HG02759 (cell line): ENCODE measurements around the gene CDK5R1.

Experiments
- ATAC-seq: cut with Tn5 transposase; IDR thresholded peaks from one replicate; pipeline ENCODE4 v1.9.1; 2021; ENCODE audit warnings: mild to moderate bottlenecking, moderate library complexity; ENCODE audit not compliant: unreplicated experiment

Gene CDK5R1

DNA sequence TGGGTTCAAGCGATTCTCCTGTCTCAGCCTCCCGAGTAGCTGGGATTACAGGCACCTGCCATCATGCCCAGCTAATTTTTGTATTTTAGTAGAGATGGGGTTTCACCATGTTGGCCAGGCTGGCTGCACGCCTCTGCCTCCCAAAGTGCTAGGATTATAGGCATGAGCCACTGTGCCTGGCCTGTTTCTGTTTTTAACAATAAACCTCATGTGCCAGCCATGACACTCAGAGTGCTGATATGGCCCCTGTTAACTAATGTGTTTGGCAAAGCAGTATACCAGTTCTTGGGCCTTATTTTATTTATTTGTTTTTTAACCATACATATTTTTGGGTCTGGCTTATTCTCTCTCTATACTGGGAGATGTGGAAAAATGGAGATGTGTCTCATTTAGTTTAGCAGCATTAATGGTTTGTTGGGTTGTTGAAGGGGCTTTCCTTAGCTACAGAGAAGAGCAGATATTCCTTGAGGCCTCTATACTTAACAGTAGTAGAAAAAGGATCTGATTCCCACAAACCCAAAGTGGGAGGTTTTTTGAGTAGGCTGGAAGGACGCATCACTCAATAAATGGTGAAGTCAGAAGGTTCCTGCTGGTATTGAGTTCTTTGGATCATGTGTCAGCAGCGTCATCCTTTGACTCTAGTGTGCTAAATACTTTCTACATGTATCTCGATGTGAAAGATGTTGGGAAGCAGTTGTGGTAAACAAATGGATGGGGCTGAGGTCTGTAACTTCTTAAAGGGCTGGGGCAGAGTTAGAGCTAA, 16.2 kb upstream of the CDK5R1 start:
- ATAC-seq = no peak

DNA sequence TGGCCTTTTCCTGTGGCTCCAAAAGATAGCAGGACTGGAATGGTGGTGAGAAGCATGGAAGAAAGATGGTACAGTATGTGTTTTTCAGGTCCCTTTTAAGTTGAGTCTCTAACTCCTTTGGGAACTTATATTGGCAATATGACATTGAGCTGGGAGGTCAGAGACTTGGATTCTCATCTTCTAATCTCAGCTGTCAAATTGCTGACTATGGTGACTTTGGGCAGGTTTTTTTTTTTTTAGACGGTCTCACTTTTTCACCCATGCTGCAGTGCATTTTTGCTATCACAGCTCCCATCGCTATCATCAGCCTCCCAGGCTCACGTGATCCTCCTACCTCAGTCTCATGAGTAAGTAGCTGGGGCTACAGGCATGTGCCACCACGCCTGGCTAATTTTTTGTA, 15.1 kb upstream of the CDK5R1 start:
- ATAC-seq = no peak

DNA sequence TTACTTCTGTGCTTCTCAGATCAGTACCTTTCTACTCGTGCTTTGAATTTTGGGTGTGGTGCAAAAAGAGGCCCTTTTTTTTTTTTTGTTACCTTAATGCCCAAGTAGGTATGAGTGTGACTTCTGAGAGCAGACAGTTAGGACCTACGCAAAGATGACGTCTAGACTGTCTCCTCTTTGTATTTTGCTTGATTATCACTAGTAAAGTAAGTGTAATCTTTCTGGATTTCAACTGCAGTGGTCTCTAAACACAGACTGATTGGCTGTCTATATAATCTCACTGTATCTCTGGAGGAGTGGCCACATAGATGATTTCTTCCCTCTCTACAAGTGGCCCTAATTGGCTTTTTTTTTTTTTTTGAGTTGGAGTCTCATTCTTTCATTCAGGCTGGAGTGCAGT, 11.5 kb upstream of the CDK5R1 start:
- no peak for ATAC-seq

DNA sequence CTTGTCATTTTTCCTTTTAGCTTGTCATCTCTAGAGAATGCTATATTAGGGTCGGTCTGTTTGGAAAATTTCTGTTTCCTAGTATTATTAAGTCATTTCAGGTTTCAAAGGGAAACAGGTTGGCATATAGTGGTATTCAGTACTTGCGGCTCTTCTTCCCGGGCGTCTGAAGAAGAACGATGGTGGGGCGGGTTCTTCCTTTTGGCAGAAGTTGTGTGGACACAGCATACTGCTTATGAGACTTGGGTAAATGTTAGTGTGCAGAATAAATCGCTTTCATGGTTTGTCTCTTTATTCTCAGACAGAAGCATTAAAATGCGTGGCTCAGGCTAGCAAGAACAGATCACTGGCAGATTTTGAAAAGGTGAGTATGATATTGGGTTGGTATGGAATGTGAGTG, 9.6 kb upstream of the CDK5R1 start:
- no peak for ATAC-seq

DNA sequence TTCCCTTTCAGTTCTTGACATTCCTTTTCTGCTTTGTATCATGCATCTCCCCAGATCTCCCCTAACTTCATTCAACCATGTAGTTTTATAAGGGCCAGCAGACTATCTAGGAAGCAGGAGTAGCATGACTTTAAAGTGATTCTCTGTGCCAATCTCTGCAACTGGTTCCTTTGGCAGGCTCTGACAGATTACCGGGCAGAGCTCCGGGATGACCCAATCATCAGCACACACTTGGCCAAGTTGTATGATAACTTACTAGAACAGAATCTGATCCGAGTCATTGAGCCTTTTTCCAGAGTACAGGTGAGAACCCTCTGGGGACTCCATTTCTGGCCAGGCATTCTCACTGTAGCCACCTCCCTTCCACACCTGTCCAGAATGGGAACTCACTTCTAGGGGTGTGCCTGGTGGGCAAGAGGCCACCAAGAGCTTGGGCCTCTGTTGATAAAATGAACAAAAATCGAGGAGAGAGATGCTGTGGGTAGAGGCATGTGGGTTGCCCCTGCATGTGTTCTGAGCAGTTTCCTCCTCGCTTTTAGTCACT, 7.6 kb upstream of the CDK5R1 start:
- no peak for ATAC-seq

DNA sequence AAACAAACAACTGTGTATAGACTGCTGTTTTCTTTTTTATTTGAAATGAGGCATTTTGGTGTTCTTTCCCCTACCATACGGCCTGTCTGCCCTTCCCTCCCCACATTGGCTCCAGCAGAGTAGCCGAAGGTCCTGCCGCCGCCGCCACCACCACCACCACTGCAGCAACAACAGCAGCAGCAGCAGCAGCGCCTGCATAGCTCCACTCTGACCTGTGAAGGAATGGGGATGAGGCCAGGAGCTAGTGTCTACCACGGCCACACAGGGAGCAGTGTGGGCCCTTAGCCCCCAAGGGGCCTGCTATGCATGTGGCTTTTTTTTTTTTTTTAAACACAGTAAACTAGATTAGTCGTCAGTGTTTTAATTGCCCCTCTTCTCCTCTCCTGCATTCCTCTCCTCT, 5.6 kb upstream of the CDK5R1 start:
- ATAC-seq = no peak

GRCh38 chr17:32482568-32483320, 4.0 kb upstream of the CDK5R1 start:
- ATAC-seq = no peak

- no peak for ATAC-seq
These were observed 3.3 kb upstream of the CDK5R1 start for GRCh38 chr17:32483451-32484019.

- ATAC-seq = no peak
These were observed 2.7 kb upstream of the CDK5R1 start for GRCh38 chr17:32484041-32484461.

GRCh38 chr17:32484628-32485027, 2.2 kb upstream of the CDK5R1 start:
- no peak for ATAC-seq

DNA sequence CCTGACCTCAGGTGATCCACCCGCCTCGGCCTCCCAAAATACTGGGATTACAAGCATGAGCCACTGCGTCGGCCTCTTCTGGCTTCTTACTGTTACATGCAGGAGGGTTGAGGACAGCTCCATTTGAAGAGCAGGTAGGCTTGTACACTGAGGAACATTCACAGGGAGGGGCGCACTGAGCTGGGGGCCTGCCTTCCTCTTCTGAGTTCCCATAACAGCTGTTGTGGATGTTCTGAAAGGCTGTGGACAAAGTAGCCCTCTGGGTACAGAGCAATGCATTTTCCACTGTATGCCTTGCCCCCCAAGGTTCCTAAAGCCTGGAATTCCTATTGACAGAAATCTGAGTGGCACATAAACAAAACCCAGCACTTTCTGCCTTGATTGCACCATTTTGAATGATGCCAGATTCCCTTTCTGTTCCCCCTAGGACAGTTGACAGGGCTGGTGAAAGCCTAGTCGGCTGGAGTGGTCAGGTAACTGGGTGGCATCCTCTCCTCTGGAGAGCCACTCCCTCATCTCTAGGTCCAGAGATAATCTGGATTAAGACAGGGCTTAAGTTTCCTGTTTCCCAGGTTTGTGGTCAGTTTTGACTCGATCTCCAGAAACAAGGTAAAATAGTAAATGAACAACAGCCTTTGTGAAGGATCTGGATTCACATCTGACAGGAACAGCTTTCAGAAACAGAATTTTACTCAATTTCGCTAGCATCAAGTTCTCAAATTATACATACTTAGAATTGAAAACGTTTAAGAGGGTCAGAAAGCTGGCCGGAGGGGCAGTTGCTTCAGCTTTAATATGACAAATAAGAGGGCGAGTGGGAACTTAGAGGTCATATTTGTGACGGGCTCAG, 1.3 kb upstream of the CDK5R1 start:
- ATAC-seq = no peak

GRCh38 chr17:32486111-32486700, 587 bp upstream of the CDK5R1 start:
- peak; percentile 71 for ATAC-seq

DNA sequence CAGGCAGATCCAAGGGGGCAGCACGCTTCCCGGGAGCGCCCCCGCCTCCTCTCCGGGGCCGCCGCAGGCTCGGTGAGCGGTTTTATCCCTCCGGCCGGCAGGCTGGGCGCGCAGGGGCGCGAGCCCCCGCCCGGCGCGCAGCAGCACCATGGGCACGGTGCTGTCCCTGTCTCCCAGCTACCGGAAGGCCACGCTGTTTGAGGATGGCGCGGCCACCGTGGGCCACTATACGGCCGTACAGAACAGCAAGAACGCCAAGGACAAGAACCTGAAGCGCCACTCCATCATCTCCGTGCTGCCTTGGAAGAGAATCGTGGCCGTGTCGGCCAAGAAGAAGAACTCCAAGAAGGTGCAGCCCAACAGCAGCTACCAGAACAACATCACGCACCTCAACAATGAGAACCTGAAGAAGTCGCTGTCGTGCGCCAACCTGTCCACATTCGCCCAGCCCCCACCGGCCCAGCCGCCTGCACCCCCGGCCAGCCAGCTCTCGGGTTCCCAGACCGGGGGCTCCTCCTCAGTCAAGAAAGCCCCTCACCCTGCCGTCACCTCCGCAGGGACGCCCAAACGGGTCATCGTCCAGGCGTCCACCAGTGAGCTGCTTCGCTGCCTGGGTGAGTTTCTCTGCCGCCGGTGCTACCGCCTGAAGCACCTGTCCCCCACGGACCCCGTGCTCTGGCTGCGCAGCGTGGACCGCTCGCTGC, 832 bp downstream of the CDK5R1 start:
- peak; percentile 20 for ATAC-seq

GRCh38 chr17:32488177-32488542, 1.4 kb downstream of the CDK5R1 start:
- ATAC-seq = no peak

GRCh38 chr17:32488604-32489180, 1.9 kb downstream of the CDK5R1 start:
- ATAC-seq = no peak

GRCh38 chr17:32489320-32490100, 2.7 kb downstream of the CDK5R1 start:
- ATAC-seq = no peak

GRCh38 chr17:32490101-32490482, 3.3 kb downstream of the CDK5R1 start:
- no peak for ATAC-seq

DNA sequence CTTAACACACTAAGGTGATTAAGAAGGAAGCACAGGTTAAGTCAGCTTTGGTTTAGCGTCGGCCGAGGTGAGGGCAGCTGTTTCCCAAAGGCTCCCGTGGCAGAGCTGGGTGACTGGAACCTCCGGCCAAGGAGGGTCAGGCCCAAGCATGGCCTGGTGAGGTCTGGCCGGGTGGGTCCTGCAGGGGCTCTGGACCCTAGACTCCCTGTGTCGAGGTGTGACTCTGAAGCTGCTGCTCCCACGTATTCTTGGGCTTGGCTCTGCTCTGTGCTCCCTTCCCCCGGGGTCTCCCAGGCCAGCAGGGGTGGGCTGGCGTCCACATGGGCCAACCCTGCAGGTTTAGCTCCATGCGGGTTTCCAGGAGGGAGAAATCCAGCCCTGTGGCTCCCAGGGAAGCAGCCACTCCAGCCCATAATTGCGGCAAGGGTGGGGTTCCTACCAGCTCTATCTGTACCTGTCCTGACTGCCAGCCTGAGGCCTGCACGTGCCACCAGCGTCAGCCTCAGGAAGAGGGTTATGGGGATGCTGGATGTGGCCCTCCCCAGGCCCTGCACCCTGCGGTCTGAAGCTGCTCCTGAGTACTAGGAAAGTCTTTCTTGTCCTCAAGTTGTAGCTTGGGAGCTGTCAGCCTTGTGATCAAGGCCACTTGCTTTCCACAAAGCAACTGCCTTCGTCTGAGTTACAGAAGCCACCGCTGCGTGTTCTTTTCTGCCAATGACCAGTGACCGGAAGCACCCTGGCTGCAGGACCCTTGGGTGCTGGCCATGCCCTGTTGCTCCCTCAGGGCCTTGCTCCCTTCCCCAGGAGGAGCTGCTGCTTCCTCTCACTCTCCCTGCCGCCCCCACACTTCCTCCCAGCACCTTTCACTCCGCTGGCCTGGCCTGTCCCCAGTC, 4.8 kb downstream of the CDK5R1 start:
- ATAC-seq = no peak
